OCI-LY7 (cell line): ENCODE data around the gene TRIP6. TPM values are rescaled to one million over a fixed set of nuclear protein-coding genes. Genes with fewer than 3 reads are reported as not detected.
A peak's percentile ranks its signal among the peaks of the same experiment; 100 is the strongest.

Experiments
- BruUV-seq: library from RNA; stranded (reverse); fragments of 400-500 nt; replicated peaks from 2 replicates; lab custom pipeline; 2021; lab: Mats Ljungman, UMichigan
- CTCF ChIA-PET: fragments of 300-600 bp; sonication (Branson Sonifier 250); formaldehyde crosslinking; loops from one replicate; lab custom pipeline; 2022; ENCODE audit warnings: antibody characterized with exemption; ENCODE audit not compliant: unreplicated experiment; lab: Charles Lee
- POLR2A ChIA-PET: fragments of 300-600 bp; sonication (Branson Sonifier 250); formaldehyde crosslinking; loops from one replicate; lab custom pipeline; 2022; ENCODE audit warnings: antibody characterized with exemption; lab: Charles Lee
- DNase-seq: peaks from one replicate; pipeline ENCODE4 v3.0.0-alpha.2; 2015; ENCODE audit warnings: low spot score
- H2AFZ ChIP-seq: fragments of 200-600 bp; sonication (generic), shearing (Covaris generic); 2 replicates; pipeline ENCODE4 v1.6.1; 2014; ENCODE audit warnings: mild to moderate bottlenecking, antibody characterized with exemption, low read length, moderate library complexity
- H3K27ac ChIP-seq: fragments of 200-600 bp; sonication (generic); 2 replicates; pipeline ENCODE4 v1.5.1; 2014; ENCODE audit warnings: mixed run types, low read depth, mild to moderate bottlenecking, moderate library complexity, low read length, inconsistent platforms; ENCODE audit not compliant: poor library complexity, severe bottlenecking
- H3K36me3 ChIP-seq: fragments of 200-600 bp; sonication (generic); 2 replicates; pipeline ENCODE4 v1.6.1; 2014; ENCODE audit warnings: mild to moderate bottlenecking, antibody characterized with exemption, low read length, moderate library complexity, mixed read lengths; ENCODE audit not compliant: insufficient read depth
- H3K4me1 ChIP-seq: fragments of 200-600 bp; sonication (generic); 2 replicates; pipeline ENCODE4 v1.5.1; 2014; ENCODE audit warnings: mild to moderate bottlenecking, low read length; ENCODE audit not compliant: insufficient read depth, poor library complexity, severe bottlenecking
- H3K4me2 ChIP-seq: fragments of 200-600 bp; sonication (generic); 2 replicates; pipeline ENCODE4 v1.6.1; 2014; ENCODE audit warnings: mild to moderate bottlenecking, low read length
- H3K4me3 ChIP-seq: fragments of 200-600 bp; sonication (generic); 2 replicates; pipeline ENCODE4 v1.5.1; 2014; ENCODE audit warnings: mild to moderate bottlenecking, low read depth, low read length; ENCODE audit not compliant: poor library complexity, severe bottlenecking
- H3K79me2 ChIP-seq: fragments of 200-600 bp; sonication (generic); 2 replicates; pipeline ENCODE4 v1.6.1; 2016; ENCODE audit warnings: low read depth, mild to moderate bottlenecking, low read length, moderate library complexity, mixed read lengths; ENCODE audit not compliant: insufficient read depth
- H3K9me2 ChIP-seq: fragments of 200-600 bp; sonication (generic); 2 replicates; pipeline ENCODE4 v1.6.1; 2016; ENCODE audit warnings: mild to moderate bottlenecking, low read length, mixed read lengths; ENCODE audit not compliant: insufficient read depth
- H3K9me3 ChIP-seq: fragments of 200-600 bp; sonication (generic); 2 replicates; pipeline ENCODE4 v1.6.1; 2014; ENCODE audit warnings: mild to moderate bottlenecking, mixed run types, low read length, mixed read lengths
- H4K20me1 ChIP-seq: fragments of 200-600 bp; sonication (generic); 2 replicates; pipeline ENCODE4 v1.6.1; 2014; ENCODE audit warnings: mild to moderate bottlenecking, antibody characterized with exemption, low read length, moderate library complexity, mixed read lengths; ENCODE audit not compliant: insufficient read depth
- CTCF ChIP-seq: fragments of 200-600 bp; sonication (generic); conservative IDR thresholded peaks from 2 replicates; pipeline ENCODE4 v1.5.1; 2014; ENCODE audit warnings: mild to moderate bottlenecking, antibody characterized with exemption, low read length, moderate library complexity, mixed read lengths
- EZH2phosphoT487 ChIP-seq: fragments of 200-600 bp; sonication (generic); IDR thresholded peaks from 2 replicates; pipeline ENCODE4 v1.6.1; 2018; ENCODE audit warnings: low read depth, borderline replicate concordance, mild to moderate bottlenecking, mixed run types, antibody characterized with exemption, low read length, moderate library complexity, mixed read lengths
- intact Hi-C: fragments of 100-400 bp; cut with micrococcal nuclease; formaldehyde crosslinking; loops from one replicate; pipeline ENCODE4 v1.10.0; 2022; ENCODE audit not compliant: unreplicated experiment
- total RNA-seq, 2 experiments: library from RNA; depleted of rRNA in 1 of 2; stranded (reverse); fragments of >200 nt in 1 of 2; shearing (Covaris generic) in 1 of 2; gene quantifications; 2 replicates each; pipeline ENCODE4 v1.2.3, GENCODE V29; 2014 to 2022

TRIP6 gene
- total RNA-seq, 2 experiments from 2014 or later, result 3.1 to 3.3 TPM

GRCh38 chr7:100874577-100875355 lies 7.6 kb downstream of the TRIP6 start, which contains the start of gene SRRT:
Gene SRRT, plus strand, starts transcription at chr7:100875103. Its CDS starts 488 bp downstream, at chr7:100875591.
- Histone ChIP-seq H4K20me1 (peaks cover 9% of the 10 kb centered on the region), H3K4me1 (peaks cover 41% of the 10 kb centered on the region), H2AFZ (peak within 1 kb of the TSS; percentile 67), H3K9me3 (no peaks in the 10 kb centered on the region), H3K36me3 (peaks cover 37% of the 10 kb centered on the region), H3K79me2 (peaks cover 48% of the 10 kb centered on the region), H3K27ac (peak within 1 kb of the TSS; percentile 76), H3K4me2 (peak within 1 kb of the TSS; percentile 91), H3K4me3 (peak within 1 kb of the TSS; percentile 78), H3K9me2 (no peaks in the 10 kb centered on the region)
- CTCF ChIA-PET, result interaction anchor here (0.6 to 1.1 kb wide), 3 partner anchors 13 to 52 kb away, joined by 3 to 7 read pairs (median 3); partner anchors contain the start of gene UFSP1
- TSS peak; percentile 99 for BruUV-seq
- POLR2A ChIA-PET, result interaction anchor here (0.6 to 2.6 kb wide), 9 partner anchors 13 to 983 kb away, joined by 3 to 40 read pairs (median 3); partner anchors contain the start of genes POP7, SLC12A9, TRIM56 and UFSP1
- no peak for TF ChIP-seq CTCF
- TF ChIP-seq EZH2phosphoT487, result no peak
- DNase-seq, result peak; percentile 99
- intact Hi-C loops, result no loop called here

- Histone ChIP-seq H3K4me2 (peak overlapping the region; percentile 65), H3K36me3 (peaks cover 42% of the 10 kb centered on the region), H3K9me2 (no peaks in the 10 kb centered on the region), H3K9me3 (no peaks in the 10 kb centered on the region), H2AFZ (peak overlapping the region; percentile 38; the same call in 1 of the 2 replicates), H3K79me2 (peaks cover 52% of the 10 kb centered on the region), H3K4me1 (peaks cover 41% of the 10 kb centered on the region), H3K27ac (peak overlapping the region; percentile 76), H4K20me1 (peaks cover 9% of the 10 kb centered on the region), H3K4me3 (peak overlapping the region; percentile 78)
- peak; percentile 58 for DNase-seq
- intact Hi-C loops, result no loop called here
- TF ChIP-seq EZH2phosphoT487 (no peak), CTCF (no peak)
- CTCF ChIA-PET, result interaction anchor here (1.0 to 1.1 kb wide), 2 partner anchors 12 to 14 kb away, joined by 3 to 7 read pairs; partner anchors contain the start of gene UFSP1
- POLR2A ChIA-PET, result interaction anchor here (0.6 to 2.6 kb wide), 10 partner anchors 13 to 982 kb away, joined by 3 to 40 read pairs (median 4); partner anchors contain the start of genes POP7, SLC12A9, TRIM56 and UFSP1
- no TSS peak for BruUV-seq
These were observed 8.2 kb downstream of the TRIP6 start for GRCh38 chr7:100875356-100875751.
